ENCODE measurements around the gene TM7SF2. TPM values are rescaled to one million over a fixed set of nuclear protein-coding genes. Genes with fewer than 3 reads are reported as not detected.

Gene TM7SF2
- total RNA-seq, 1 donor from 2014 or later: 104 TPM

DNA sequence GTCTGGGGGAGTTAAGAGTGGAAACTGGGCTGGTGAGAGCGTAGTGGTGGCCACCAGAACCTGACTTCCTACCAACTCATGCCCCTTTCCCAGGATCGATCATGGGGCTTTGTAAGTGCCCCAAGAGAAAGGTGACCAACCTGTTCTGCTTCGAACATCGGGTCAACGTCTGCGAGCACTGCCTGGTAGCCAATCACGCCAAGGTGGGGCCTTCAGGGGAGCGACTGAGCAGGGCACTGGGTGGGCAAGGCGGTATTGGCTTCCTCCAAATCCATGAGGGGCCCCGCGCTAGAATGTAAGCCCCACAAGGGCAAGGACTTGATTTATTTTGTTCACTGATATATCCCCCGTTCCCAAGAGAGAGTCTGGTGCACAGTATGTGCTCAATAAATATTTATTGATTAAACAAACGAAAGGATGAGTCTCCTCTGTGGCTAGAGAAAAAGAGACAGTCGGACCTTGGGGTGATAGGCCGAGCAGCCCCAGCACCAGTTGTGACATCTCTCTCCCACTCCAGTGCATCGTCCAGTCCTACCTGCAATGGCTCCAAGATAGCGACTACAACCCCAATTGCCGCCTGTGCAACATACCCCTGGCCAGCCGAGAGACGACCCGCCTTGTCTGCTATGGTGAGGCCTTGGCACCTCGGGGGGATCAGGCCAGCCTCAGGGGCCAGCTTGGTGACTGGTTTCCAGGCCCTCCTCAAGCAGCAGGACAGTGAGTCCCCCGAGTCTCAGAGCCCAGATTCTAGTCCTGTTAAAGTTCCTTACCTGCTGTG is 26.9 kb upstream of the TM7SF2 start:
- peaks cover 31% of the 10 kb centered on the region for H3K4me1 Mint-ChIP-seq

DNA sequence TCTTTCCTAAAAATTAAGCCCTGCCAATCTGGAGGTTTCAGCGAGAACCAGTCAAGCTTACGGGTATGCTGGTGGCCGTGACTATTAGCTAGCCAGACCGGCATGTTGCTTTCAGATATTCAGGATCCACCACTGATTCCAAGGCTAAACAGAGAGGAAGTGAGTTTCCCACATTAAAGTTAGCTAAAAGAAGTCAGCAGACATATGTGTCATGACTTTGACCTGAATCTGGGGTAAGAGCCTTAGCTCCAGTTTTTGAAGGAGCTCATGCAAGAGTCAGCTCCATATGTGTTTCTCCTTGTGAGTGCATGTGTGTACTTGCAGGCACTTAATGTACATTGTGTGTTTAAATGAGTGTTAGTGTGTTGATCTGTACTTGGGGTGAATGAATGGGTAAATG is 26.2 kb upstream of the TM7SF2 start:
- Mint-ChIP-seq H3K9me3 (no peaks in the 10 kb centered on the region), H3K27me3 (ENCODE audit: low read depth) (no peaks in the 10 kb centered on the region), H3K36me3 (ENCODE audit: low read depth) (peaks cover 2% of the 10 kb centered on the region), H3K4me3 (peak overlapping the region; percentile 99), H3K27ac (ENCODE audit: unreplicated experiment) (no peak overlapping the region), H3K4me1 (peaks cover 30% of the 10 kb centered on the region)
- no peak for DNase-seq (ENCODE audit: low read depth, low spot score)
- TF ChIP-seq, protein P1, sequence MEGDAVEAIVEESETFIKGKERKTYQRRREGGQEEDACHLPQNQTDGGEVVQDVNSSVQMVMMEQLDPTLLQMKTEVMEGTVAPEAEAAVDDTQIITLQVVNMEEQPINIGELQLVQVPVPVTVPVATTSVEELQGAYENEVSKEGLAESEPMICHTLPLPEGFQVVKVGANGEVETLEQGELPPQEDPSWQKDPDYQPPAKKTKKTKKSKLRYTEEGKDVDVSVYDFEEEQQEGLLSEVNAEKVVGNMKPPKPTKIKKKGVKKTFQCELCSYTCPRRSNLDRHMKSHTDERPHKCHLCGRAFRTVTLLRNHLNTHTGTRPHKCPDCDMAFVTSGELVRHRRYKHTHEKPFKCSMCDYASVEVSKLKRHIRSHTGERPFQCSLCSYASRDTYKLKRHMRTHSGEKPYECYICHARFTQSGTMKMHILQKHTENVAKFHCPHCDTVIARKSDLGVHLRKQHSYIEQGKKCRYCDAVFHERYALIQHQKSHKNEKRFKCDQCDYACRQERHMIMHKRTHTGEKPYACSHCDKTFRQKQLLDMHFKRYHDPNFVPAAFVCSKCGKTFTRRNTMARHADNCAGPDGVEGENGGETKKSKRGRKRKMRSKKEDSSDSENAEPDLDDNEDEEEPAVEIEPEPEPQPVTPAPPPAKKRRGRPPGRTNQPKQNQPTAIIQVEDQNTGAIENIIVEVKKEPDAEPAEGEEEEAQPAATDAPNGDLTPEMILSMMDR (conservative IDR thresholded peaks at IDR 0.05): no peak

More for the DNA sequence above, 26.9 kb upstream of the TM7SF2 start:
- peak overlapping the region; percentile 99 for H3K4me3 Mint-ChIP-seq
- DNase-seq (ENCODE audit: low read depth, low spot score): no peak
- H3K27me3 Mint-ChIP-seq (ENCODE audit: low read depth): no peaks in the 10 kb centered on the region
- peaks cover 2% of the 10 kb centered on the region for H3K36me3 Mint-ChIP-seq (ENCODE audit: low read depth)
- TF ChIP-seq, protein P1 (conservative IDR thresholded peaks at IDR 0.05): no peak
- H3K9me3 Mint-ChIP-seq: no peaks in the 10 kb centered on the region
- peak overlapping the region; percentile 95 for H3K27ac Mint-ChIP-seq (ENCODE audit: unreplicated experiment)

DNA sequence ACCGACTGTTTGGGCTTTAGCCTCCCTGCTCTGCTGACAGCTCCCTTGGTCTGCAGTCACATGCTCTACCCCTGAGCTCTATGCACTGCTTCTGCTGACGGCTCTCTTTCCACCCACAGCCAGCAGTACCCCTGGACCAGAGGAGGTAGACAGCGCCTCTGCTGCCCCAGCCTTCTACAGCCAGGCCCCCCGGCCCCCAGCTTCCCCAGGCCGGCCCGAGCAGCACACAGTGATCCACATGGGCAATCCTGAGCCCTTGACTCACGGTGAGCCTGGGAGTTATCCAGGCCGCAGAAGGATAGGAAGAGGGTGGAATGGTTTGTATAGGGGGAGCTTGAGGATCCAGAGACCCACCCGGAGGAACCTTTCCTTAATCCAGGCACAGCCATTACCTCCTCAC is 24.9 kb upstream of the TM7SF2 start:
- Mint-ChIP-seq H3K4me1 (peaks cover 26% of the 10 kb centered on the region), H3K36me3 (ENCODE audit: low read depth) (no peaks in the 10 kb centered on the region), H3K27ac (ENCODE audit: unreplicated experiment) (no peak overlapping the region), H3K27me3 (ENCODE audit: low read depth) (no peaks in the 10 kb centered on the region), H3K4me3 (peak overlapping the region; percentile 47), H3K9me3 (no peaks in the 10 kb centered on the region)
- no peak for DNase-seq (ENCODE audit: low read depth, low spot score)
- TF ChIP-seq, protein P1 (conservative IDR thresholded peaks at IDR 0.05): no peak

DNA sequence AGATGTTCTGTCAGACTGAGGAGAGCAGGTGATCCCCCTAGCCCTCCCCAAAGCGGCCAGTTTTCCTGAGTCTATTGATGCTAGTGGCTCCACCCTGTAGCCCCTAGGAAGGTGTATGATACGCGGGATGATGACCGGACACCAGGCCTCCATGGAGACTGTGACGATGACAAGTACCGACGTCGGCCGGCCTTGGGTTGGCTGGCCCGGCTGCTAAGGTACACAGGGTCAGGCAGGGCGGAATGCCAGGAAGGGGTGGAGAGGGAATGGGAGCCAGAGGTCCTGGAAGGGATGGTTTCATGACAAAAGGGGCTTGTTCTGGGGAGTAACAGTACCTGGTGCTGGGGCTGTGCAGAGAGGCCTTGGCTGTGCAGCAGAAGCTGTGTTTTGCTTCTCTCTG is 24.5 kb upstream of the TM7SF2 start:
- TF ChIP-seq, protein P1 (conservative IDR thresholded peaks at IDR 0.05): no peak
- H3K27ac Mint-ChIP-seq (ENCODE audit: unreplicated experiment): no peak overlapping the region
- no peaks in the 10 kb centered on the region for H3K27me3 Mint-ChIP-seq (ENCODE audit: low read depth)
- H3K9me3 Mint-ChIP-seq: no peaks in the 10 kb centered on the region
- H3K36me3 Mint-ChIP-seq (ENCODE audit: low read depth): no peaks in the 10 kb centered on the region
- H3K4me1 Mint-ChIP-seq: peaks cover 26% of the 10 kb centered on the region
- peak overlapping the region; percentile 47 for H3K4me3 Mint-ChIP-seq
- DNase-seq (ENCODE audit: low read depth, low spot score): no peak

DNA sequence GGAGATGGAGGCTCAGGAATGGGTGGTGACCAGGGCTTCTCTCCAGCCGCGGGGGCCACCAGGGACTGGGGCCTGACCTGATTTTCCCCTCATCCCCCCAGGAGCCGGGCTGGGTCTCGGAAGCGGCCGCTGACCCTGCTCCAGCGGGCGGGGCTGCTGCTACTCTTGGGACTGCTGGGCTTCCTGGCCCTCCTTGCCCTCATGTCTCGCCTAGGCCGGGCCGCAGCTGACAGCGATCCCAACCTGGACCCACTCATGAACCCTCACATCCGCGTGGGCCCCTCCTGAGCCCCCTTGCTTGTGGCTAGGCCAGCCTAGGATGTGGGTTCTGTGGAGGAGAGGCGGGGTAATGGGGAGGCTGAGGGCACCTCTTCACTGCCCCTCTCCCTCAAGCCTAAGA is 23.8 kb upstream of the TM7SF2 start:
- H3K27ac Mint-ChIP-seq (ENCODE audit: unreplicated experiment): no peak overlapping the region
- DNase-seq (ENCODE audit: low read depth, low spot score): no peak
- H3K27me3 Mint-ChIP-seq (ENCODE audit: low read depth): no peaks in the 10 kb centered on the region
- TF ChIP-seq, protein P1 (conservative IDR thresholded peaks at IDR 0.05): no peak
- H3K4me1 Mint-ChIP-seq: peaks cover 22% of the 10 kb centered on the region
- no peaks in the 10 kb centered on the region for H3K9me3 Mint-ChIP-seq
- peak overlapping the region; percentile 47 for H3K4me3 Mint-ChIP-seq
- no peaks in the 10 kb centered on the region for H3K36me3 Mint-ChIP-seq (ENCODE audit: low read depth)

Measured in neural crest cell (in vitro differentiated cells).